Measurements from ENCODE around the gene ANKRD55. TPM values are rescaled to one million over a fixed set of nuclear protein-coding genes. Genes with fewer than 3 reads are reported as not detected.

ANKRD55 gene
- total RNA-seq, 1 experiment from 2014 or later, result not detected

DNA sequence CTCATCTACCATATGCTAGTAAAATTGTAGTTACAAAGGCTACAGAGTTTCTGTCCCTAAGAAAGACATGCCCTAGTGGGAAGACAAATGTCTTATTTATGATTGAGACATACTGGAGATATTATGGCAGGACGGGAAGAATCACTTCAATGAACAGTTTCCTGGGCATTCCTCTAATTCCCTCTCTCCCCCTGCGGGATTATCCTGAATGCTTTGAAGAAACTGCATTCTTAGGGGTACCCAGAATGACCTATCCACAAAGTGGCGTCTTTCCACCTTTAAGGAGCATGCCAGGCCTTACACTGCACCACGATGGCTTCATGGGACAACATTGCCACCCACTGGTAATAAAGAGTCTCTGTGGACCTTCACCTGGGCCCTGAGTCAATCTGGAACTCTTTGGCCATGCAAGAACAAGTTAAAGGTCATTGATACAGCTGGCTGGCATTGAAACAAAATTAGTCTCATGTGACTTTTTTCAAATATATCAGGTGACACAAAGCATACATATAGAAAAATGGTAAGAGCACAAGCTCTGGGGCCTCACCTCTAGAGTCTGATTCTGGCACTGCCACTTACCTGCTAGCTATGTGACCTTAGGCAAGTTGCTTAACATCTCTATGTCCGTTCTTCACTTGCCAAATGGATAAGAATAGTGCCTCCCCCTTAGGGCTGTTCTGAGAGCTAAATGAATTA is 32.0 kb downstream of the ANKRD55 start:
- DNase-seq, result peak; percentile 58 to 74
- no peak overlapping the region for H3K27ac ChIP-seq
- no peaks in the 10 kb centered on the region for H3F3A ChIP-seq (ENCODE audit: insufficient read depth, low read depth)
- H3K9me2 ChIP-seq (ENCODE audit: insufficient read depth), result no peaks in the 10 kb centered on the region
- H2AFZ ChIP-seq, result no peak overlapping the region
- no peaks in the 10 kb centered on the region for H3K36me3 ChIP-seq (ENCODE audit: low read depth)
- no peaks in the 10 kb centered on the region for H3K79me2 ChIP-seq (ENCODE audit: low read depth)
- H3K4me3 ChIP-seq, result no peak overlapping the region
- ChIA-PET POLR2A (ENCODE audit: unreplicated experiment) (no interaction called here), CTCF (interaction anchor here (0.8 kb wide), 1 partner anchor 265 kb away, joined by 3 read pairs; no protein-coding TSS in a partner anchor)
- H4K20me1 ChIP-seq (ENCODE audit: insufficient read depth), result no peaks in the 10 kb centered on the region
- H3K9me3 ChIP-seq (ENCODE audit: insufficient read depth, low read depth), result no peaks in the 10 kb centered on the region
- no peaks in the 10 kb centered on the region for H3K27me3 ChIP-seq (ENCODE audit: insufficient read depth, low read depth)
- H3K4me1 ChIP-seq (replicated peaks; ENCODE audit: insufficient read depth), result peaks cover 16% of the 10 kb centered on the region
- BruUV-seq (replicated peaks), result no TSS peak
- no peak overlapping the region for H3K4me2 ChIP-seq
- intact Hi-C loops (cut with micrococcal nuclease; ENCODE audit: unreplicated experiment), result loop anchor here (1.0 to 10.0 kb wide), 4 partner anchors 88 to 506 kb away; no protein-coding TSS in a partner anchor
- TF ChIP-seq, protein P1, sequence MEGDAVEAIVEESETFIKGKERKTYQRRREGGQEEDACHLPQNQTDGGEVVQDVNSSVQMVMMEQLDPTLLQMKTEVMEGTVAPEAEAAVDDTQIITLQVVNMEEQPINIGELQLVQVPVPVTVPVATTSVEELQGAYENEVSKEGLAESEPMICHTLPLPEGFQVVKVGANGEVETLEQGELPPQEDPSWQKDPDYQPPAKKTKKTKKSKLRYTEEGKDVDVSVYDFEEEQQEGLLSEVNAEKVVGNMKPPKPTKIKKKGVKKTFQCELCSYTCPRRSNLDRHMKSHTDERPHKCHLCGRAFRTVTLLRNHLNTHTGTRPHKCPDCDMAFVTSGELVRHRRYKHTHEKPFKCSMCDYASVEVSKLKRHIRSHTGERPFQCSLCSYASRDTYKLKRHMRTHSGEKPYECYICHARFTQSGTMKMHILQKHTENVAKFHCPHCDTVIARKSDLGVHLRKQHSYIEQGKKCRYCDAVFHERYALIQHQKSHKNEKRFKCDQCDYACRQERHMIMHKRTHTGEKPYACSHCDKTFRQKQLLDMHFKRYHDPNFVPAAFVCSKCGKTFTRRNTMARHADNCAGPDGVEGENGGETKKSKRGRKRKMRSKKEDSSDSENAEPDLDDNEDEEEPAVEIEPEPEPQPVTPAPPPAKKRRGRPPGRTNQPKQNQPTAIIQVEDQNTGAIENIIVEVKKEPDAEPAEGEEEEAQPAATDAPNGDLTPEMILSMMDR (conservative IDR thresholded peaks at IDR 0.05), result peak; percentile 88
- TF ChIP-seq EZH2 (IDR thresholded peaks at IDR 0.05; ENCODE audit: low read depth), result no peak

DNA sequence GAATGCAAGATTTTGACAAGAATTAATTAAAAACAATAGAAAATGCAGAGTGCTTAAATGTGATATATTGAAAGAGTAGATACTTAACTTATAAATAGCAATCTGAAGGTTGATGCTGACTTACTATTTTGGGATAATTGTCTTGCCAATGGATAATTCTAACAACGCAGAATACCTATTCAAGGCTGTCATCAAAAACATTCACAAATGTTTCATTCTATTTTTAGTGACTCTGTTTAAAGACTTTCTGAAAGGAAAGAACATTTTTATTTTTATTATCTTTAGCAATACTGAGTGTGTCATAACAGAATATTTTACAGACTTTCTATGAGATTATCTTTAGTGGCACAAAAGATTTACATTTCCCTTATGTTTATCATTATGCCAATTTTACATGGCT is 38.1 kb downstream of the ANKRD55 start:
- Histone ChIP-seq H3K9me3 (ENCODE audit: insufficient read depth, low read depth) (peaks cover 8% of the 10 kb centered on the region; the same call in 1 of the 2 replicates), H3K4me3 (no peak overlapping the region), H3K9me2 (ENCODE audit: insufficient read depth) (no peaks in the 10 kb centered on the region), H3K27me3 (ENCODE audit: insufficient read depth, low read depth) (no peaks in the 10 kb centered on the region), H3K4me1 (replicated peaks; ENCODE audit: insufficient read depth) (0 out of 2 replicates have a peak, but pooled peaks cover 3% of the 10 kb centered on the region), H3K79me2 (ENCODE audit: low read depth) (no peaks in the 10 kb centered on the region), H3K4me2 (no peak overlapping the region), H3K27ac (no peak overlapping the region), H3F3A (ENCODE audit: insufficient read depth, low read depth) (no peaks in the 10 kb centered on the region), H4K20me1 (ENCODE audit: insufficient read depth) (no peaks in the 10 kb centered on the region), H2AFZ (no peak overlapping the region), H3K36me3 (ENCODE audit: low read depth) (no peaks in the 10 kb centered on the region)
- DNase-seq, result no peak
- no peak for TF ChIP-seq EZH2 (IDR thresholded peaks at IDR 0.05; ENCODE audit: low read depth)
- TF ChIP-seq, protein P1 (conservative IDR thresholded peaks at IDR 0.05), result no peak
- CTCF ChIA-PET, result interaction anchor here (0.6 kb wide), 1 partner anchor 135 kb away, joined by 5 read pairs; no protein-coding TSS in a partner anchor
- BruUV-seq (replicated peaks), result no TSS peak
- POLR2A ChIA-PET (ENCODE audit: unreplicated experiment), result no interaction called here
- intact Hi-C loops (cut with micrococcal nuclease; ENCODE audit: unreplicated experiment), result no loop called here

DNA sequence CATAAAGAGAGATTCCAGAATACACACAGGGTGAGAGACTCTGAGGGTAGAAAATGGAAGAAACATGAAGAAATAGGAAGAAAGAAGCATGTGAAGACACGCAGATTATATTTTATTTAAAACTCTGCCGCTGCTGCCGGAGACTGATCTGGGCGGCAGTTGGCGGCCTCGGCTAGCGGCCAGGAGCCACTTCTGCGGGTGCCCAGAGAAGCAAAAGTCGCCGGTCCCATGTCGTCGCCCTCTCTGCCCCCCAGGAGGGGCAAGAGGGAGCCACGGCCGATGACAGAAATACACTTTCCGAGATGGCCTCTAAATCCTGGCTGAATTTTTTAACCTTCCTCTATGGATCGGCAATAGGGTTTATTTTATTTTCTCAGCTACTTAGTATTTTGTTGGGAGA is 40.9 kb downstream of the ANKRD55 start:
- H3K36me3 ChIP-seq (ENCODE audit: low read depth), result no peaks in the 10 kb centered on the region
- peaks cover 17% of the 10 kb centered on the region for H3K9me3 ChIP-seq (ENCODE audit: insufficient read depth, low read depth)
- no peaks in the 10 kb centered on the region for H3K79me2 ChIP-seq (ENCODE audit: low read depth)
- no peak overlapping the region for H3K27ac ChIP-seq
- no peak for DNase-seq
- POLR2A ChIA-PET (ENCODE audit: unreplicated experiment), result no interaction called here
- 0 out of 2 replicates have a peak, but pooled peaks cover 3% of the 10 kb centered on the region for H3K4me1 ChIP-seq (replicated peaks; ENCODE audit: insufficient read depth)
- H3K4me2 ChIP-seq, result no peak overlapping the region
- H3K4me3 ChIP-seq, result no peak overlapping the region
- H3K9me2 ChIP-seq (ENCODE audit: insufficient read depth), result no peaks in the 10 kb centered on the region
- no peaks in the 10 kb centered on the region for H3K27me3 ChIP-seq (ENCODE audit: insufficient read depth, low read depth)
- CTCF ChIA-PET, result no interaction called here
- no TSS peak for BruUV-seq (replicated peaks)
- TF ChIP-seq, protein P1 (conservative IDR thresholded peaks at IDR 0.05), result no peak
- no peak for TF ChIP-seq EZH2 (IDR thresholded peaks at IDR 0.05; ENCODE audit: low read depth)
- no peaks in the 10 kb centered on the region for H3F3A ChIP-seq (ENCODE audit: insufficient read depth, low read depth)
- no peaks in the 10 kb centered on the region for H4K20me1 ChIP-seq (ENCODE audit: insufficient read depth)
- no peak overlapping the region for H2AFZ ChIP-seq
- intact Hi-C loops (cut with micrococcal nuclease; ENCODE audit: unreplicated experiment), result no loop called here

Data from PC-9 (cell line).